ENCODE data around the gene ATP6V1B1. TPM values are rescaled to one million over a fixed set of nuclear protein-coding genes. Genes with fewer than 3 reads are reported as not detected.

The ATP6V1B1 gene
- total RNA-seq = 0.07 TPM in 1 of 2 replicates, not detected in the other

DNA sequence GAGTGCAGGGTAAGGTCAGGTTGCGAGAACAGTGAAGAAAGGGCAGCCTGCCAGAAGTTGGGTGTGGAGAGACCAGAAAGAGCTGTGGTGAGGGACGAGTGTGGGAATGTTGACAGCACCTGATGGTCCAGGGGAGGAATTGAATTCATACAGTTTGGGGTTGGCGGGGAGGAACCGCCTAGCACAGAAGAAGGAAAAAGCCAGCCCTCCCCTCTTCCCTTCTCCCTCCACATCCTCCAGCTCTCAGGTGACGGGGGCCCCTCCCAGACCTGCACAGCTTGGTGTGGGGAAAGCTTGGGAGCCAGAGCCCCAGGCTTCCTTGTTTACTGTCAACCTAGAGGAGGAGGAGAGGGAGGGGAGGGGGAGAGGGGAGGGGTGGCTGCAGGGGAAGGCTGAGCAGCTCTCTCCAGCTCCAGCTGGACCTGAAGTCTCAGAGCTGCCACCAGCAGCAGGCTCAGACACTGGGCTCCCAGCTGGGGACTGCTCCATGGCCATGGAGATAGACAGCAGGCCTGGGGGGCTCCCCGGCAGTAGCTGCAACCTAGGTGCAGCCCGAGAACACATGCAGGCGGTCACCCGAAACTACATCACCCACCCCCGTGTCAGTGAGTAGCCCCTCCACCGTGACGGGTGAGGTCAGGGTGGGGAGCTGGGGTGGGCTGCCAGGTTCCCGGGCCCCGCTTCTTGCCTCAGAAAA is at the start of gene ATP6V1B1:
TSS of gene ATP6V1B1 (plus strand) at position 433 of the 697 bp plus-strand sequence. CDS start at position 488, 55 bp downstream.

DNA sequence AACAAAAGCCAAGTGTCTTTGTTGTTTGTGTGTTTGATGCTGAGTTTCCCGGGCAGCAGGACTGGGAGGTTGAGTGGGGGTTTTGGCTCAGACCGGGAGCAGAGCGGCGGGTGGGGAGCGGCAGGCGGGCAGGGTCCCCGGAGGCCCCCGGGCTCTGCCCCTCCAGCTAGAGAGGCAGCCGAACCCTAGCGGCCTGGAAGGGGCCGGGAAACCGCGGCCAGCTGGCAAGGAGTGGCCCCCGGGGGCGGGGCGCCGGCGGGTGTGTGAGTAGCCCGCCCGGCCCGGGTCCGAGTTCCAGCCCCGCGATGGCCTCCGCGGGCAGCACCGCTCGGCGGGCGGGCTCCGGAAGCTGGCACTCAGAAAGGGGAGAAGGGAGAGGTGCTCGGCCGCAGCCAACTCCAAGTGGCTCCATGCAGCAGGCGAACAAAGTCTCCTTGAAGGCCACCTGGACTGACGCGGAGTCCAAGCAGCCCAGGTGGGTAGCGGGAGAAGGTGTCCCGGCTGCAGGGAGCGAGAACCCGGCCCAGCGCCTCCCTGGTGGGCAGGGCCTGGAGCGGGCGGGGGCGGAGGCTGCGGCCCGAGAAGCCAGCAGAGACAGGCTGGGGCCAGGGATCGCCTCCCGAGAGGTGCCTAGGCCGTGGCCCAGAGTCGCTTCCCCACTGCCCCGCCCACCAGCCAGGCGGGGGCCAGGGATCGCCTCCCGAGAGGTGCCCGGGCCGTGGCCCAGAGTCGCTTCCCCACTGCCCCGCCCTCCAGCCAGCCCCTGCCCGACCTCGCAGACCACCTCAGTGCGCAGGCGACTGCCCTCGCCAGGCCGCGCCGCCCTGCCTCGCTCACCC is 42.9 kb downstream of the ATP6V1B1 start, which contains the start of gene ANKRD53:
TSS of gene ANKRD53 (plus strand) at position 290 of the 839 bp plus-strand sequence. CDS start at position 306, 16 bp downstream.

DNA sequence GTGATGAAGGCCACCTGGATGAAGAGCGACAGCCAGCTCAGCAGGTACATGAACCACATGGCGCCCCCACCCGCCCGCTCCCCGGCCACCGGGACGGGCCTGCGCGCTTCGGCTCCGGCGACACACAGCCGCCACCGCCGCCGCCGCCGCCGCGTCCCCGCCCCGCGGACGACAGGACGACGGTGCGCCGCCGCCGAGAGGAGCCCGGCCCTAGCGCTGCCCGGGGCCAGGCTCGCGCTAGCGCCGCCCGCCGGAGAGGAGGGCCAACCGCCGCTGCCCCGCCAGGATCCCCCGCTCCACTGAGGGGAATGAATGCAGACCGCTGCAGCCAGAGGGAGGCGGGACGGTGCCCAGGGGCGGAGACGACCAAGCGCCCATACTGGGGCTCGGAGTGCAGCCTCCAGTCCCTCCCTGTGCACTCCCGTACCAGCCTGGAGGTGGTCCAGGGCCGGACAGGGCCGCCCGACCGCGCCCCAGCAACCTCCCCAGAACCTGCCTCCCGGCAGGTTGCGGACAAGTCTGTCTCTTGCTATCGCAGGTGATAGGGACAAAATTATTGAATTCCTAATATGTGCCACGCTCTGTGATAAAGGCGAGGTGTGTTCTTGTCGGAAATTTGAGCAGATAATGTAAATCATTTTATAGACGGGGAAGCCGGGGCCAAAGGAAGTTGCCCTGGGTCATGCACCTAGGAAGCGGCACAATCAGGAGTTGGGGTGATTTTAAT is 59.2 kb downstream of the ATP6V1B1 start, which contains the start of gene TEX261:
TSS of gene TEX261 (minus strand) at position 175 of the 727 bp plus-strand sequence. CDS start at position 59, 116 bp downstream.

Small RNA genes lying within 50 kb of the gene (small RNA-seq; reads per million reads assigned to genes)
- gene RF02272 (not detected), gene RN7SL160P (not detected)

Other genes with a start within 250 kb of the ATP6V1B1 start
- gene ADD2, start 167.7 kb upstream of the ATP6V1B1 start, total RNA-seq = 7.3 and 8.4 TPM in 2 replicates
- gene FIGLA, start 145.3 kb upstream of the ATP6V1B1 start, total RNA-seq = not detected in 2 replicates
- gene CLEC4F, start 115.3 kb upstream of the ATP6V1B1 start, total RNA-seq = not detected in 2 replicates
- gene CD207, start 100.1 kb upstream of the ATP6V1B1 start, total RNA-seq = not detected in 2 replicates
- gene VAX2, start 35.3 kb upstream of the ATP6V1B1 start, total RNA-seq = 0.40 and 0.72 TPM in 2 replicates
- 0.13 and 0.50 TPM in 2 replicates for gene ANKRD53, start 42.7 kb downstream of the ATP6V1B1 start, total RNA-seq
- gene TEX261, start 59.0 kb downstream of the ATP6V1B1 start, total RNA-seq = 43.4 and 56.5 TPM in 2 replicates
- 36.5 and 44.3 TPM in 2 replicates for gene NAGK, start 132.7 kb downstream of the ATP6V1B1 start, total RNA-seq
- gene MCEE, start 194.3 kb downstream of the ATP6V1B1 start, total RNA-seq = 8.4 and 9.2 TPM in 2 replicates
- gene MPHOSPH10, start 194.7 kb downstream of the ATP6V1B1 start, total RNA-seq = 28.6 and 41.6 TPM in 2 replicates